SK-N-SH (cell line): ENCODE data around the gene RASA3. TPM values are rescaled to one million over a fixed set of nuclear protein-coding genes. Genes with fewer than 3 reads are reported as not detected.

Experiments
- CTCF ChIA-PET: fragments of 300-600, 350-600 bp; formaldehyde crosslinking; extraction: SDS; loops from one replicate; lab custom pipeline; 2021; lab: Yijun Ruan, JAX
- POLR2A ChIA-PET: fragments of 350-600 bp; sonication (Branson Sonifier 250); formaldehyde crosslinking; extraction: SDS; loops from one replicate; lab custom pipeline; 2020; ENCODE audit warnings: antibody characterized with exemption, inconsistent platforms; lab: Yijun Ruan, JAX
- DNase-seq: peaks from one replicate; pipeline ENCODE4 v3.0.0; 2012
- H2AFZ ChIP-seq: fragments of 200-600 bp; sonication (generic); 2 replicates; pipeline ENCODE4 v1.8.1; 2016; ENCODE audit warnings: antibody characterized with exemption, mild to moderate bottlenecking, low read depth
- H3F3A ChIP-seq: fragments of 200-600 bp; sonication (generic); replicated peaks from 2 replicates; pipeline ENCODE3; 2016; ENCODE audit warnings: antibody characterized with exemption, mild to moderate bottlenecking; ENCODE audit not compliant: insufficient read depth
- H3K27ac ChIP-seq, 2 experiments: fragments of 200-500 bp in 1 of 2; fragments of 200-600 bp in 1 of 2; sonication (Bioruptor generic) in 1 of 2; sonication (generic), shearing (Covaris generic) in 1 of 2; 2 replicates each; pipeline versions ENCODE4 v1.5.1 to v1.6.1; 2014 to 2016; ENCODE audit warnings: low read depth in 2 of 2, inconsistent platforms in 1 of 2, low read length in 1 of 2, mild to moderate bottlenecking in 1 of 2, mixed read lengths in 1 of 2
- H3K27me3 ChIP-seq: fragments of 200-600 bp; sonication (generic), shearing (Covaris generic); 2 replicates; pipeline ENCODE4 v1.6.1; 2016; ENCODE audit warnings: mixed run types; ENCODE audit not compliant: insufficient read depth
- H3K36me3 ChIP-seq, 2 experiments: fragments of 200-500 bp in 1 of 2; fragments of 200-600 bp in 1 of 2; sonication (Bioruptor generic) in 1 of 2; sonication (generic) in 1 of 2; replicated peaks in 1 of 2; 2 replicates each; pipeline versions ENCODE3 to v1.5.1; 2014 to 2016; ENCODE audit warnings: low read length in 1 of 2, mild to moderate bottlenecking in 1 of 2; ENCODE audit not compliant: insufficient read depth in 2 of 2, control insufficient read depth in 1 of 2
- H3K4me1 ChIP-seq, 2 experiments: fragments of 200-500 bp in 1 of 2; fragments of 200-600 bp in 1 of 2; sonication (Bioruptor generic) in 1 of 2; sonication (generic), shearing (Covaris generic) in 1 of 2; 2 replicates each; pipeline versions ENCODE4 v1.5.1 to v1.6.1; 2014 to 2016; ENCODE audit warnings: low read depth in 1 of 2, low read length in 1 of 2, mixed run types in 1 of 2; ENCODE audit not compliant: insufficient read depth in 2 of 2, control insufficient read depth in 1 of 2
- H3K4me2 ChIP-seq: fragments of 200-600 bp; sonication (generic), shearing (Covaris generic); 2 replicates; pipeline ENCODE4 v1.6.1; 2017; ENCODE audit warnings: mixed run types
- H3K4me3 ChIP-seq, 2 experiments: fragments of 200-500 bp in 1 of 2; fragments of 200-600 bp in 1 of 2; sonication (Bioruptor generic) in 1 of 2; sonication (generic), shearing (Covaris generic) in 1 of 2; 2 replicates each; pipeline versions ENCODE4 v1.5.1 to v1.8.1; 2014 to 2016; ENCODE audit warnings: low read depth in 2 of 2, inconsistent platforms in 1 of 2, low read length in 1 of 2, mild to moderate bottlenecking in 1 of 2, mixed read lengths in 1 of 2, moderate library complexity in 1 of 2
- H3K79me2 ChIP-seq: fragments of 200-600 bp; sonication (generic); 2 replicates; pipeline ENCODE4 v1.8.1; 2017; ENCODE audit warnings: mild to moderate bottlenecking; ENCODE audit not compliant: insufficient read depth
- H3K9ac ChIP-seq: fragments of 200-600 bp; sonication (generic); 2 replicates; pipeline ENCODE4 v1.6.1; 2017; ENCODE audit warnings: mixed run types
- H3K9me2 ChIP-seq: fragments of 200-600 bp; sonication (generic); 2 replicates; pipeline ENCODE4 v1.6.1; 2017; ENCODE audit warnings: mixed run types
- H3K9me3 ChIP-seq: fragments of 200-600 bp; sonication (generic); 2 replicates; pipeline ENCODE4 v1.6.1; 2017; ENCODE audit warnings: mixed run types, mild to moderate bottlenecking, moderate library complexity
- H4K20me1 ChIP-seq: fragments of 200-600 bp; sonication (generic); 2 replicates; pipeline ENCODE4 v1.6.1; 2017; ENCODE audit warnings: mild to moderate bottlenecking, mixed run types; ENCODE audit not compliant: insufficient read depth
- CTCF ChIP-seq: fragments of 200-600 bp; sonication (generic); IDR thresholded peaks from 2 replicates; pipeline ENCODE4 v1.6.1; 2017; ENCODE audit warnings: antibody characterized with exemption, mild to moderate bottlenecking, moderate library complexity
- EP300 ChIP-seq, 2 experiments: IDR thresholded peaks; 2 replicates each; pipeline versions ENCODE4 v1.4.0 to v1.6.1; 2012; ENCODE audit warnings: borderline replicate concordance in 1 of 2, low read depth in 1 of 2, low read length in 1 of 2
- EZH2phosphoT487 ChIP-seq: fragments of 200-600 bp; sonication (generic); IDR thresholded peaks from 2 replicates; pipeline ENCODE4 v1.6.1; 2017; ENCODE audit warnings: low read depth, mixed run types, mild to moderate bottlenecking, antibody characterized with exemption, moderate library complexity, borderline replicate concordance
- FOSL2 ChIP-seq: IDR thresholded peaks from 2 replicates; pipeline ENCODE4 v1.4.0; 2012; ENCODE audit warnings: low read depth, mild to moderate bottlenecking, moderate library complexity, borderline replicate concordance
- FOXJ3 ChIP-seq: sonication (generic); formaldehyde crosslinking; IDR thresholded peaks from 2 replicates; pipeline ENCODE4 v1.5.1; 2020; ENCODE audit warnings: mild to moderate bottlenecking, missing genetic modification reagents
- FOXM1 ChIP-seq: IDR thresholded peaks from 2 replicates; pipeline ENCODE4 v1.4.0; 2012; ENCODE audit warnings: low read depth, mild to moderate bottlenecking
- GABPA ChIP-seq: IDR thresholded peaks from 2 replicates; pipeline ENCODE4 v1.4.0; 2012; ENCODE audit warnings: low read depth, mild to moderate bottlenecking
- MEF2A ChIP-seq: IDR thresholded peaks from 2 replicates; pipeline ENCODE4 v1.4.0; 2012; ENCODE audit warnings: low read depth, borderline replicate concordance
- NRF1 ChIP-seq: IDR thresholded peaks from 2 replicates; pipeline ENCODE4 v1.6.1; 2012; ENCODE audit warnings: low read depth, mild to moderate bottlenecking, low read length
- RCOR1 ChIP-seq: fragments of 150-350 bp; IDR thresholded peaks from 2 replicates; pipeline ENCODE4 v1.6.1; 2017; ENCODE audit warnings: antibody characterized with exemption, low read length
- RFX5 ChIP-seq: IDR thresholded peaks from 2 replicates; pipeline ENCODE4 v1.6.1; 2012; ENCODE audit warnings: mild to moderate bottlenecking, improper control_type of control experiment, low read length
- SMC3 ChIP-seq: IDR thresholded peaks from 2 replicates; pipeline ENCODE4 v1.6.1; 2012; ENCODE audit warnings: low read depth, low read length, improper control_type of control experiment
- TAF1 ChIP-seq: IDR thresholded peaks from 2 replicates; pipeline ENCODE4 v1.6.1; 2012; ENCODE audit warnings: low read depth, mild to moderate bottlenecking, low read length, moderate library complexity, borderline replicate concordance
- WGBS: methylation state at CpG from one replicate; pipeline ENCODE4 v1.1.6; 2017; ENCODE audit warnings: low lambda C conversion rate; 5-methylcytosine and 5-hydroxymethylcytosine counted together
- polyA plus RNA-seq, 3 experiments: library from polyadenylated mRNA; depleted of rRNA; stranded (reverse); fragments of >200 nt; gene quantifications; 2 replicates each; pipeline ENCODE4 v1.2.3, GENCODE V29; 2012
- TF ChIP-seq, protein P1 (sequence below): fragments of 150-350 bp; IDR thresholded peaks from 2 replicates; pipeline ENCODE4 v1.6.1; 2017; ENCODE audit warnings: antibody characterized with exemption, low read length, low read depth, borderline replicate concordance
- TF ChIP-seq, protein P2 (sequence below): IDR thresholded peaks from 2 replicates; pipeline ENCODE4 v1.4.0; 2012; ENCODE audit warnings: low read depth
- TF ChIP-seq, protein P3 (sequence below): IDR thresholded peaks from 2 replicates; pipeline ENCODE4 v1.4.0; 2012; ENCODE audit warnings: low read depth, borderline replicate concordance

Gene RASA3
- polyA plus RNA-seq, 1 of the 3 experiments (the other 2 are of a cell fraction): 25.1 TPM

DNA sequence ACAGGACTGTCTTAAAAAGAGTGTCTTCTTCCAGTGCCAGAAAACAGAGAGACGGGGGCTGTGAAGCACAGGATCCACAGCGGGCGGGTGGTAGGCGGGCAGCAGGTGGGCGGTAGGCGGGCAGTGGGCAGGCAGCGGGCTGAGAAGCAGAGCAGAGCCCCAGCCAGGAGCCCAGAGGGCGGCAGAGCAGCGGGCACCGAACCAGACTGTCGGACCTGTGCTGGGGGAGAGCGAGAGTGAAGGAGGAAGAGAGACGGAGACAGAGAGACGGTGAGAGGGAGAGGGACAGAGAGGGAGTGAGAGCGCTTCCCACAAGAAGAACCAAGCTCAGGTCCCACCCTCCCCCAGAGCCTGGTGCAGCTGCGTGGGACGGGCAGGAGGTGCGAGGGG, 30.3 kb downstream of the RASA3 start:
- peaks cover 61% of the 10 kb centered on the region for H4K20me1 ChIP-seq
- peak overlapping the region in 1 of 2 experiments; percentile 4; a peak in 2 of 4 replicates for H3K27ac ChIP-seq

DNA sequence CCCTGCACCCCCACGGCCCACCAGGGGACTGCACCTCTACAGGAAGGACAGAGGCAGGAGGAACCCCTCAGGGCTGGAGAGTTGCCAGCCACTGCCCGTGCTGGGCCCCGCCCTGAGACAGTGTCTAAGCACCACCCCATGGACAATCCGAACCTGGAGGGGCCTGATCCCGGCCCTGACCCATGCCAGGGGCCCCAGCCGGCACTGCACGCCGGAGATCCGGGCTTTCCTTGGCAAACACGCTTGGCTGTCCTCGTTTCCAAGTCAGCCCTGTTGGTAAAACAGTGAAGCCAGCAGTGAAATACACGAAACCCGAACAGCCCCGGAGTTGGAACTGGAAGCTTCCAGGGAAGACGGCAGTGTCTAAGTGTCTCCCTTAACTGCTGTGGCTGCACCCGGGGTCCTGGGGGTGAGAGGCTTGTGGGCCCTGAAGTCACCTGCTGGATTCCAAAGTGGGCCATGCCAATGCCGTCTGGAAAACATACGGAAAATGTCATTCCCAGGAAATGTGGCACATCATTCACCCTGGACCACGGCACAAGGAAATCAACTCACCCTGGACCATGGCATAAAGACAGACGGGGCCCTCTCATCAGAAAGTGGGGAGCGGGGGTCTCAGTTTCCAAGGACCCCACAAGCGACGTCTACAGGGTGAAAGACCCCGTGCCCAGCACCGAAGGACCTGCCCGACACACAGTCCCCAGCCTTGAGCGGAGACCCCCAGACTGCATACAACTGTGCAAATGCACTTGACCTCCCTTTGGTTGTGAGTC, 30.9 kb downstream of the RASA3 start:
- H3K4me1 ChIP-seq: peaks cover 2 to 54% of the 10 kb centered on the region in 2 experiments; a peak in 3 of 4 replicates
- peak; percentile 39 for DNase-seq
- TF ChIP-seq, protein P1, sequence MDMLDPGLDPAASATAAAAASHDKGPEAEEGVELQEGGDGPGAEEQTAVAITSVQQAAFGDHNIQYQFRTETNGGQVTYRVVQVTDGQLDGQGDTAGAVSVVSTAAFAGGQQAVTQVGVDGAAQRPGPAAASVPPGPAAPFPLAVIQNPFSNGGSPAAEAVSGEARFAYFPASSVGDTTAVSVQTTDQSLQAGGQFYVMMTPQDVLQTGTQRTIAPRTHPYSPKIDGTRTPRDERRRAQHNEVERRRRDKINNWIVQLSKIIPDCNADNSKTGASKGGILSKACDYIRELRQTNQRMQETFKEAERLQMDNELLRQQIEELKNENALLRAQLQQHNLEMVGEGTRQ: no peak
- no peak for TF ChIP-seq TAF1
- TF ChIP-seq SMC3: no peak
- TF ChIP-seq RCOR1: no peak
- TF ChIP-seq RFX5: no peak
- no peak overlapping the region for H3K9ac ChIP-seq
- ChIA-PET POLR2A (no interaction called here), CTCF (no interaction called here)
- H3K4me2 ChIP-seq: no peak overlapping the region
- no peak overlapping the region for H2AFZ ChIP-seq
- 92% methylated on average over 11 of the region's 27 CpGs for WGBS
- peaks cover 61% of the 10 kb centered on the region for H4K20me1 ChIP-seq
- H3K4me3 ChIP-seq: no peak overlapping the region
- peaks cover 0 to under 1% of the 10 kb centered on the region in 2 experiments for H3K36me3 ChIP-seq
- no peaks in the 10 kb centered on the region for H3K9me2 ChIP-seq
- peaks cover 25% of the 10 kb centered on the region for H3F3A ChIP-seq
- peak overlapping the region; percentile 22 to 24; a peak in 2 of 4 replicates for H3K27ac ChIP-seq
- no peaks in the 10 kb centered on the region for H3K27me3 ChIP-seq
- H3K9me3 ChIP-seq: no peaks in the 10 kb centered on the region
- H3K79me2 ChIP-seq: peaks cover 86% of the 10 kb centered on the region

More for the DNA sequence above, 30.3 kb downstream of the RASA3 start:
- Histone ChIP-seq H2AFZ (no peak overlapping the region), H3K36me3 (peaks cover 0 to 4% of the 10 kb centered on the region in 2 experiments), H3K9ac (no peak overlapping the region), H3K27me3 (no peaks in the 10 kb centered on the region), H3K9me3 (no peaks in the 10 kb centered on the region), H3F3A (peaks cover 26% of the 10 kb centered on the region), H3K4me3 (no peak overlapping the region), H3K9me2 (no peaks in the 10 kb centered on the region), H3K79me2 (peaks cover 86% of the 10 kb centered on the region), H3K4me1 (peaks cover 8 to 53% of the 10 kb centered on the region in 2 experiments; a peak in 3 of 4 replicates), H3K4me2 (no peak overlapping the region)
- WGBS: 86% methylated on average over 18 of the region's 18 CpGs
- ChIA-PET CTCF (no interaction called here), POLR2A (no interaction called here)
- TF ChIP-seq FOXJ3 (CRISPR knock-in tag) (no peak), RCOR1 (no peak), CTCF (no peak), EP300 (IDR thresholded peaks at IDR 0.05; ENCODE audit: borderline replicate concordance in 1 of 2, low read depth in 1 of 2, low read length in 1 of 2) (no peak), NRF1 (no peak), EZH2phosphoT487 (no peak), FOXM1 (no peak), GABPA (no peak), MEF2A (no peak), FOSL2 (no peak), SMC3 (no peak), RFX5 (no peak)
- TF ChIP-seq, protein P2, sequence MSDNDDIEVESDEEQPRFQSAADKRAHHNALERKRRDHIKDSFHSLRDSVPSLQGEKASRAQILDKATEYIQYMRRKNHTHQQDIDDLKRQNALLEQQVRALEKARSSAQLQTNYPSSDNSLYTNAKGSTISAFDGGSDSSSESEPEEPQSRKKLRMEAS: no peak
- TF ChIP-seq, protein P3, sequence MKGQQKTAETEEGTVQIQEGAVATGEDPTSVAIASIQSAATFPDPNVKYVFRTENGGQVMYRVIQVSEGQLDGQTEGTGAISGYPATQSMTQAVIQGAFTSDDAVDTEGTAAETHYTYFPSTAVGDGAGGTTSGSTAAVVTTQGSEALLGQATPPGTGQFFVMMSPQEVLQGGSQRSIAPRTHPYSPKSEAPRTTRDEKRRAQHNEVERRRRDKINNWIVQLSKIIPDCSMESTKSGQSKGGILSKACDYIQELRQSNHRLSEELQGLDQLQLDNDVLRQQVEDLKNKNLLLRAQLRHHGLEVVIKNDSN: no peak
- peak; percentile 37 for DNase-seq
